H1 (cell line): Measurements from ENCODE around the gene PTPRCAP. TPM values are rescaled to one million over a fixed set of nuclear protein-coding genes. Genes with fewer than 3 reads are reported as not detected.

Source experiments
- ASH2L ChIP-seq: fragments of 200-600, 300-600 bp; sonication (generic); IDR thresholded peaks from one replicate; pipeline ENCODE4 v1.7.1; 2017; ENCODE audit warnings: low read length
- CBX8 ChIP-seq: fragments of 300-800, 300-1000 bp; sonication (generic); IDR thresholded peaks from 2 replicates; pipeline ENCODE4 v1.7.1; 2016; ENCODE audit warnings: low read depth, low read length, borderline replicate concordance
- CEBPB ChIP-seq: IDR thresholded peaks from 2 replicates; pipeline ENCODE4 v1.6.1; 2012; ENCODE audit warnings: low read depth, low read length
- CHD7 ChIP-seq: fragments of 300-600 bp; sonication (generic); IDR thresholded peaks from 2 replicates; pipeline ENCODE4 v1.7.1; 2012; ENCODE audit warnings: low read length, moderate library complexity, mild to moderate bottlenecking, inconsistent platforms; ENCODE audit not compliant: insufficient replicate concordance
- KDM4A ChIP-seq: IDR thresholded peaks from one replicate; pipeline ENCODE4 v1.7.1; 2012; ENCODE audit warnings: low read depth, mild to moderate bottlenecking, moderate library complexity, low read length, inconsistent platforms; ENCODE audit not compliant: severe bottlenecking
- MAFK ChIP-seq: IDR thresholded peaks from 2 replicates; pipeline ENCODE4 v1.6.1; 2012; ENCODE audit warnings: low read depth, mild to moderate bottlenecking, improper control_type of control experiment, low read length
- SP1 ChIP-seq: IDR thresholded peaks from 2 replicates; pipeline ENCODE4 v1.6.1; 2011; ENCODE audit warnings: low read depth, low read length
- SP2 ChIP-seq: IDR thresholded peaks from 2 replicates; pipeline ENCODE4 v1.6.1; 2012; ENCODE audit warnings: mild to moderate bottlenecking, low read length, inconsistent platforms
- SP4 ChIP-seq: IDR thresholded peaks from 2 replicates; pipeline ENCODE4 v1.6.1; 2012; ENCODE audit warnings: low read length, inconsistent platforms
- TAF7 ChIP-seq: optimal IDR thresholded peaks from 2 replicates; pipeline ENCODE3; 2011; ENCODE audit warnings: low read depth, mild to moderate bottlenecking, inconsistent platforms, low read length, moderate library complexity, borderline replicate concordance
- USF2 ChIP-seq: IDR thresholded peaks from 2 replicates; pipeline ENCODE4 v1.6.1; 2011; ENCODE audit warnings: low read length, improper control_type of control experiment
- polyA plus RNA-seq, 7 experiments: library from polyadenylated mRNA; depleted of rRNA in 3 of 7; stranded (reverse) in 5 of 7; unstranded in 2 of 7; fragments of >200 nt in 5 of 7; fragments of 200-250 nt in 2 of 7; gene quantifications; 1 replicate in 5 of 7; 2 replicates in 1 of 7; 4 replicates in 1 of 7; pipeline versions ENCODE4 v1.2.1 to v1.2.3, GENCODE V29; 2011 to 2013; ENCODE audit warnings: missing spikeins in 2 of 7, mixed read lengths in 2 of 7
- total RNA-seq: library from RNA; stranded (reverse); fragmentation: NEBNext Ultra II Directional; extraction: Animal tissue kit (Norgen Biotek cat#: 25700); gene quantifications from 2 replicates; pipeline ENCODE4 v1.2.1, GENCODE V29; 2021

Gene PTPRCAP
- total and polyA plus RNA-seq, 2 of the 8 experiments (the other 6 are each of a cell fraction or from before 2014, with no cell fraction given), result 0.78 to 6.7 TPM

GRCh38 chr11:67413266-67413849 lies 24.1 kb downstream of the PTPRCAP start (continued):
- TF ChIP-seq CHD7, result no peak
- TF ChIP-seq USF2, result no peak
- no peak for TF ChIP-seq SP1
- TF ChIP-seq CBX8, result no peak
- no peak for TF ChIP-seq MAFK
- no peak for TF ChIP-seq CEBPB
- TF ChIP-seq ASH2L, result no peak
- no peak for TF ChIP-seq KDM4A
- no peak for TF ChIP-seq TAF7
- no peak for TF ChIP-seq SP4
- TF ChIP-seq SP2, result no peak
